Bone marrow (tissue), 2 donors: ENCODE measurements around the gene STK24.

Experiments
- DNase-seq, 2 donors: peaks; one replicate each; lab custom pipeline; 2025; lab: John Stamatoyannopoulos, UW

The STK24 gene

DNA sequence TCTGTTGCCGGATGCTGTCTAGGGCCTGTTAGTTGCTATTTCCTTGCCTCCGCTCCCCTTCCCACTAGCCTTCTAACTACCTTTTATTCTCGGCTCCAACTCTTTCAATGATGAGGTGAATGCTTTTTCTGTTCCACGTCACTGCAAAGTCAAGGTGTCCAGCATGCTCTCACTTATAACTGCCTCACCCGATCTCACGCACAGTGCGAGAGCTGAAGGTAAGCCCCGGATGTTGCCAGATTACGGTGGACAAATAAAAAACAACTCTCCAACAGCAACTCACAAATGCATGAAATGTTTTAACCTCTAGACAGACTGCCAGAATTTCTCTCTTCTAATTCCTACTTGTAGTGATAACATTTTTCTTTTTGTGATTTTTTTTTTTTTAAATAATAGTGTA is 169.9 kb downstream of the STK24 start:
- no peak for DNase-seq

DNA sequence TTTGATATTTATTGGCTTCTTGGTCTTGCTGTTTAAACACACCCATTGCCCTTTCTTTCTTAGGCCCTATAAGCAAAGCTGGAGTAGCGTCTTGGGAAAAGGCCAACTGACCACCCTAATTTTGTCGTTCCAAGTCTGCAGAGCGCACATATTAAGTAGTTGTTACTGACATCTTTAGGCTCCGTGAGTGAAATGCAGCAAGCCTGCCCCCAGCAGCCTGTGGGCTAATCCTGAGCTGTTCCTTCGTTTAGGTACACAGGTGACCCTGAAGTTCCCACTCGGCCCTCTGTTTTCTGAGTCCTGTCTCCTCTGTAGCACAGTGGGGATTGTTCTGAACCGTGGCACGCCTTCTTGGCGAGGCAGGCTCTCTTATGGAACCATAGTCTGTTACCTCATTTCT is 170.5 kb downstream of the STK24 start:
- DNase-seq: no peak

DNA sequence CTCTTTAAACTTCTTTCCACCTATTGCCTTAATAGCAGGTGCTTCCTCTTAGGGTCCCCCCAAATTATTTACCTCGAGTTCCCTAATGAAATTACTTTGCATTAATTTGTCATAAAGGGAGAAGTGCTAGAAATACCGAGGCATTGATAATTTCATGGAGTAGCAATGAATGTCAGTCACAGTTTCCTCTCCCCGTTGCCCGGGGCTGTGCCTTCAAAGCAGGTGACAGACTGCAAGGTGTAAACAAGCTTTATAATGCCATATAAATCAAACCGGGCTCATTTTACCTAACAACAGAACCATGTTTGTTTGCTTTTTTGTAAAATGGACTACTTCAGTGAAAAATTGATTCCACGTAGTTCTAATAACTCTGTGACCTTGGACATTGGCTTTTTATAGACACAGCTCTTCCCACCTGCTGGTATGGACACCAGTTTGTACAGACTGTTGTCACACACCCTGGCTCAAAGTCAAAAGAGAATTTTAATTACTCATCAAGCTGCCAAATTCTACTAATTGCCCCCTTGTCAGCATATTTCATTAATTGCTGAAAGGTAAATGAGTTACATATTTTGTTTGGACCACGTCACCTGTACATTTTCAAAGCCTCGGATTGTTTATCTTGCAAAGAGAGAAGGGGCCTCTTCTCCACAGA is 171.1 kb downstream of the STK24 start:
- no peak for DNase-seq

DNA sequence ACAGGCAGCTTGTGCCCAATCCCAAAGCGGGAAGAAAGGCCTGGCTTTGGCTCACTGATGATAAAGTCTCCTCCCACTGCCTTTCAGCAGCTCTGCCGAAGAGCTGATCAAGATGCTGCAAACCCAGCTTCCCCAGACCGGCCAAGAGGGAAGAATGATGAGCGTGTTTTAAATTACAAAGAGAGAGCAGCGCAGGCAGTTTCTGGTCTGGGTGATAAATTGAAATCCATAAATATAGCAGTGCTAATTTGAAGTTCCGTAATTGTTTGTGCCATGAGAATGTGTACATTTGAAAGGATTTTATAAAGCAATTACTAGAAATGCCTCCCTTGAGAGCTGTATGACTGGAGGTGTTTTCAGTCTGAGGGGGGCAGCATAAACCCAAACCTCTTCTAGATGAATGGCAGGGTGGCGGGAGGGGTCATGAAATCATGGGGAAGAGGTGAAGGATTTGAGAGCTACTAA is 171.8 kb downstream of the STK24 start:
- no peak for DNase-seq

DNA sequence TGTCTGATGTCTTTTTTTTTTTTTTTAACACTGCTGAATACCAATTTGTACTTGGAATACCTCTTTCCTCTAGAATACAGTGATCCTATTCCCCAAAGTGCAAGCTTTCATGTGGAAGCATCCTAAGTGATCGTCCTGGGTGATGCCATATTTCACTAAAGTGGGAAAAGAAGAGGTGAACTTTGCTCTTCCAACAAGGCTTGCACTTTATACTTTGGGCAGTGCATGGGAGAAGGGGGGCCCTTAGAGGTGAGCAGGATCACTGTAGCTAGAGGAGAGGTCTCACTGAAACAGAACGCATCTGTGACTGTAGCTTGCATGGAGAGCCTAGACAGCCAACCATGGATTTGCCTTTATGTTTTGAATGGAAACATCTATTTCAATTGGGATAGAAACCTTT is 173.8 kb downstream of the STK24 start:
- no peak for DNase-seq

DNA sequence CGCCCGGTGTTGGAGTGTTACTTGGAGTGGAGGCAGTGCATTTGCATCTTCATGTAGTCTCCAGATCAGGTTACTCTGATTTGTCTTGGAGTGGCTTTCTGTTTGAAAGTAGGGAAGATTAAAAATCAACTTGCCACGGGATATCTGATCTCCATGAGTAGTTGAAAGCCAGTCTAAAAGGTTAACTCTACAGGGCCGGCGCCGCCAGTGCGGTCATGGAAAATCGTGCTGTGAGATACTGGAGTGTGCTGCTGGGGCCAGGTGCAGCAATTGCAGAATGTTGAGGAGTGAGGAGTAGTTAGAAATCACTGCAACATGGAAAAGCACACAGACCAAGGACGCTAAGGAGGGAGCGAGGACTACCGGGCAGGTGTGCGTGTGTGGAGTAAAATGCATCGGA is 175.0 kb downstream of the STK24 start:
- DNase-seq: no peak

DNA sequence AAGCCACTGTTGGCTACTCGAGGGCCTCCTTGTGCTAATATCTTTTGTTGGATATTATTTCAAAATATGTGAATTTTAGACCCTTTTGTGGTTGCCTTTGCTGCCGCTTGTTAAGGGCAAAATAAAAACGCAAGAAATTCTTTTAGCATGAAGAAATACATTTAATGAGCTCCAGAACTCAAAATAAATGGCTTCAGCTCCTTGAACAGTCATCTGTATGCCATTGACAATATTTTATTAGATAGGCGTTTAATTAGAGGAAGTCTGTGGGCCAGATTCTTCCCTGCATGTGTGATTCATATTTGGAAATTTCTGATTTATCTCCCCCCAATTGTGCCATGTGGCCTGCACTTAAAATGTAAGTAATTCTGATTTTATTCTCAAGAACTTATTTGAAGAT is 177.2 kb downstream of the STK24 start:
- no peak for DNase-seq

DNA sequence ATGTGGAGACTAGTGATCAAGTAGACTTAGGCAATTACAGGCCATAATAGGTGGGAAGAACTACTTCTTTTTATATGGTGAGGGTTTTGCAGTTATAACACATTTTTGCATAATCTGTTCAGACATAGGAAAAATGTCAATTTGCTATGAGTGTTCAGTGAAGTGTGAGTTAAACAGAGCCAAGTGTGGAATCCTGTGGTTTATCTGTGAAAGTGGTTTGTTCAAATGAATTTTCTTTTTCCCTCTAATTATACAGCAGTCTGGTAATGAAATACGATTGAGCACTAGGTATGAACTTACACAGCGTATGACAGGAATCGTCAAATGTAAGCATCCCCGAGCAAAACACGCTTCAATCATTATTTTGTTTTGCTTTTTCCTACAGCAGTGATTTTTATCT is 178.3 kb downstream of the STK24 start:
- DNase-seq: no peak

DNA sequence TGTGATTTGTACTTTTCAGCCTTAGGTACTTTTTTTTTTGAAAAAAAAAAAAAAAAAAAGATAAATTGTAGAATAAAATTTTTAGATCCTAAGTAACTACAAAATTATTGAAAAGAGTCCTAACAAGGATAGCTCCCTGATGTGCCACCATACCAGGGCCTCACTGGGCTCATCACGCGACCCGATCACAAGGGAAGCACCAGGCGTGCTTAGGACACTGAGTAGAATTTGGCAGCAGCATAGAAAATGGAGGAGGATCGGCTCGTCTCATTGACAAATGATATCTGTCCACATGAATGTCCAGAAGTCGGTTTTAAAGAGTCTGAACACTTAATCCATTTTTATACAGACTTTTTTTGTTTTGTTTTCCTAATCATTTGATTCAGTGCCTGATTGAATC is 179.0 kb downstream of the STK24 start:
- no peak for DNase-seq

DNA sequence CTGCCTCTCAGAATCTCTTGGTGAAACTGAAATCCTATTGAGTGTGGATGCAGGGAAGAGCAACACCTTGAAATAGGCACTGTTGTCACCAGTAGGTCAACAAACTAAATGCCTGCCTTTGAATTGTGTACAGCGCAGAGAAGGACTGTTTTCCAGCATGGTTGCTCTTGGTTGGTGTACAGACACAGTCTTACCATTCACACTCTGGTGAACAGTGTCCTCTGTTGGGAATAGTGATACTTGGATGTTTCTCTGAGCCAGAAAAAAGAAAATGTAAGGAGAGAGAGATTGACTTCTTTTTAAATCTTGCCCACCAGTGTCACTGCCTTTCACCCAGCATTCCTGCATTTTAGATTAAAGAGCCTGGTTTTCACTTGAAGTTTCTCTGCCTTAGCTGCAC is 179.7 kb downstream of the STK24 start:
- no peak for DNase-seq

DNA sequence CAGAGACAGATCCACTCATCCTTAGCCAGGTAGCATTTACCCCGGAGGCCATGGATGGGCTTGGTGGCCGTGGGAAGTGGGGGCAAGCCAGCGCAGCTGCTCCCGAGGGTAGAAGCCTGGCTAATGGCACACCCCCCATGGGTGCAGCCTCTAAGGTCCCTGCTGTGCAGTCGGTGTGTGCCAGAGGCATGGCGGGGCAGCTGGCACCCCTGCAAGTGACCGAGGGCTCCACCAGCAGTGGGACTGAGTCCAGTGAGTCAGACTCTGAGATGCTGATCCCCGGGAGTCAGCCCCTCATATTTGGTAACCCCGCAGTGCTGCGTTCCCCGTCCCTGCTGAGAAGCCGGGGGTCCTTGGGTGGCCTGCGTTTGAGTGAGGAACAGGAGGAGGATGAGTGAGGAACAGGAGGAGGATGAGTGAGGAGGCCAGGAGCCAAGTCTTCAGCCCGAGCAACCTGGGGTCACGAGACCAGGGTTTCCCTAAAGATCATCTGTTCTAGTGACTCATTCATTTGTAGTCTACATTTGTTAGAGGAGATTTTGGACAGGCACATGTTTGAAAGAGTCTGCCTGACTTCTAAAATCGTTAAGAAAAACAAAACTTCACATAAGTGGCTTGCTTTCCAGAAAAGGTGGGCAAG is 180.7 kb downstream of the STK24 start:
- DNase-seq: no peak
